PFSK-1 (cell line): Measurements from ENCODE around the gene ZNF641.

Source experiments
- FOXP2 ChIP-seq: optimal IDR thresholded peaks from 2 replicates; pipeline ENCODE3; 2011; ENCODE audit warnings: borderline replicate concordance, control low read depth, inconsistent platforms; ENCODE audit not compliant: insufficient read depth; ENCODE audit errors: extremely low read length, extremely low read depth
- POLR2AphosphoS5 ChIP-seq: IDR thresholded peaks from 2 replicates; pipeline ENCODE4 v1.6.1; 2012; ENCODE audit warnings: low read depth, mild to moderate bottlenecking, control low read depth, low read length, moderate library complexity
- REST ChIP-seq, 2 experiments: IDR thresholded peaks; 2 replicates each; pipeline versions ENCODE4 v1.6.1 to v1.8.0; 2011 to 2012; ENCODE audit warnings: low read depth in 2 of 2, low read length in 2 of 2, control low read depth in 1 of 2, inconsistent platforms in 1 of 2, mild to moderate bottlenecking in 1 of 2, moderate library complexity in 1 of 2; ENCODE audit not compliant: insufficient read depth in 1 of 2
- SIN3A ChIP-seq: IDR thresholded peaks from 2 replicates; pipeline ENCODE4 v1.6.1; 2012; ENCODE audit warnings: mild to moderate bottlenecking, low read length, moderate library complexity, borderline replicate concordance; ENCODE audit not compliant: insufficient read depth
- TAF1 ChIP-seq: IDR thresholded peaks from 2 replicates; pipeline ENCODE4 v1.6.1; 2012; ENCODE audit warnings: low read length, control low read depth, borderline replicate concordance; ENCODE audit not compliant: insufficient read depth

The ZNF641 gene

GRCh38 chr12:48352157-48352760, 1.5 kb upstream of the ZNF641 start:
- TF ChIP-seq FOXP2 (no peak), POLR2AphosphoS5 (no peak), REST (IDR thresholded peaks at IDR 0.05; ENCODE audit: insufficient read depth in 1 of 2, low read depth in 2 of 2, low read length in 2 of 2) (no peak), SIN3A (no peak), TAF1 (no peak)

GRCh38 chr12:48351022-48351708, 446 bp upstream of the ZNF641 start:
- TF ChIP-seq TAF1 = no peak
- TF ChIP-seq POLR2AphosphoS5 = no peak
- no peak for TF ChIP-seq FOXP2
- TF ChIP-seq SIN3A = no peak
- TF ChIP-seq REST (IDR thresholded peaks at IDR 0.05; ENCODE audit: insufficient read depth in 1 of 2, low read depth in 2 of 2, low read length in 2 of 2) = no peak

GRCh38 chr12:48349471-48349870, 1.2 kb downstream of the ZNF641 start:
- TF ChIP-seq REST (IDR thresholded peaks at IDR 0.05; ENCODE audit: insufficient read depth in 1 of 2, low read depth in 2 of 2, low read length in 2 of 2) (no peak), SIN3A (no peak), FOXP2 (no peak)

- TF ChIP-seq FOXP2 = no peak
- TF ChIP-seq SIN3A = no peak
- TF ChIP-seq REST (IDR thresholded peaks at IDR 0.05; ENCODE audit: insufficient read depth in 1 of 2, low read depth in 2 of 2, low read length in 2 of 2) = no peak
- TF ChIP-seq TAF1 = no peak
- TF ChIP-seq POLR2AphosphoS5 = no peak
Measured at GRCh38 chr12:48342980-48343379, 7.7 kb downstream of the ZNF641 start.
